Rectal smooth muscle tissue (tissue), 1 donor: Measurements from ENCODE around the gene STX2.

Experiments used
- H3K27ac ChIP-seq: one replicate; pipeline ENCODE4 v1.7.0; 2013; ENCODE audit warnings: low read depth, low read length, inconsistent platforms
- H3K27me3 ChIP-seq: one replicate; pipeline ENCODE4 v1.7.0; 2013; ENCODE audit warnings: low read length; ENCODE audit not compliant: control insufficient read depth, insufficient read depth
- H3K36me3 ChIP-seq: one replicate; pipeline ENCODE4 v1.7.0; 2013; ENCODE audit warnings: low read length; ENCODE audit not compliant: control insufficient read depth, insufficient read depth
- H3K4me1 ChIP-seq: one replicate; pipeline ENCODE4 v1.7.0; 2013; ENCODE audit warnings: low read length; ENCODE audit not compliant: control insufficient read depth, insufficient read depth
- H3K4me3 ChIP-seq: one replicate; pipeline ENCODE4 v1.7.0; 2013; ENCODE audit warnings: low read length
- H3K9ac ChIP-seq: one replicate; pipeline ENCODE4 v1.7.0; 2013; ENCODE audit warnings: low read length

The STX2 gene

GRCh38 chr12:130742716-130743115, 96.3 kb downstream of the STX2 start:
- no peak overlapping the region for H3K27ac ChIP-seq
- no peak overlapping the region for H3K9ac ChIP-seq
- no peaks in the 10 kb centered on the region for H3K36me3 ChIP-seq
- no peak overlapping the region for H3K4me3 ChIP-seq
- H3K4me1 ChIP-seq = no peaks in the 10 kb centered on the region
- no peaks in the 10 kb centered on the region for H3K27me3 ChIP-seq

- H3K4me3 ChIP-seq = no peak overlapping the region
- no peaks in the 10 kb centered on the region for H3K36me3 ChIP-seq
- no peak overlapping the region for H3K9ac ChIP-seq
Observed at GRCh38 chr12:130742112-130742511, 96.9 kb downstream of the STX2 start.

More at GRCh38 chr12:130742112-130742511, 96.9 kb downstream of the STX2 start:
- Histone ChIP-seq H3K27ac (no peak overlapping the region), H3K27me3 (no peaks in the 10 kb centered on the region), H3K4me1 (no peaks in the 10 kb centered on the region)
